H9 (cell line): Measurements from ENCODE around the gene FBLN1. TPM values are rescaled to one million over a fixed set of nuclear protein-coding genes. Genes with fewer than 3 reads are reported as not detected.

Source experiments
- DNase-seq: peaks from one replicate; pipeline ENCODE4 v3.0.0-alpha.2; 2017
- H2AFZ ChIP-seq: one replicate; pipeline ENCODE4 v1.6.1; 2013; ENCODE audit warnings: mild to moderate bottlenecking, low read length, control low read depth, moderate library complexity
- H2AK5ac ChIP-seq: 2 replicates; pipeline ENCODE4 v1.6.1; 2013; ENCODE audit warnings: low read length, control low read depth, mixed read lengths; ENCODE audit not compliant: insufficient read length
- H2BK120ac ChIP-seq: one replicate; pipeline ENCODE4 v1.6.1; 2013; ENCODE audit warnings: low read depth, mild to moderate bottlenecking, low read length, control low read depth, inconsistent platforms; ENCODE audit not compliant: poor library complexity, severe bottlenecking
- H2BK12ac ChIP-seq: 2 replicates; pipeline ENCODE4 v1.6.1; 2013; ENCODE audit warnings: low read length, control low read depth, mixed read lengths, low read depth; ENCODE audit not compliant: insufficient read length
- H2BK15ac ChIP-seq: 2 replicates; pipeline ENCODE4 v1.6.1; 2013; ENCODE audit warnings: low read depth, low read length, control low read depth
- H2BK20ac ChIP-seq: one replicate; pipeline ENCODE4 v1.6.1; 2013; ENCODE audit warnings: low read depth, mild to moderate bottlenecking, low read length, control low read depth, inconsistent platforms; ENCODE audit not compliant: poor library complexity, severe bottlenecking
- H2BK5ac ChIP-seq: 2 replicates; pipeline ENCODE4 v1.6.1; 2013; ENCODE audit warnings: low read length, control low read depth, mixed read lengths; ENCODE audit not compliant: insufficient read length
- H3K14ac ChIP-seq: 2 replicates; pipeline ENCODE4 v1.6.1; 2013; ENCODE audit warnings: low read length, control low read depth; ENCODE audit not compliant: insufficient read depth
- H3K18ac ChIP-seq: 2 replicates; pipeline ENCODE4 v1.6.1; 2013; ENCODE audit warnings: low read depth, mild to moderate bottlenecking, mixed read lengths, low read length, control low read depth; ENCODE audit not compliant: insufficient read length
- H3K23ac ChIP-seq: 2 replicates; pipeline ENCODE4 v1.6.1; 2013; ENCODE audit warnings: low read length, control low read depth, mixed read lengths, low read depth; ENCODE audit not compliant: insufficient read length
- H3K23me2 ChIP-seq: 2 replicates; pipeline ENCODE4 v1.6.1; 2013; ENCODE audit warnings: low read depth, mild to moderate bottlenecking, mixed read lengths, low read length, control low read depth; ENCODE audit not compliant: insufficient read length, poor library complexity, severe bottlenecking
- H3K27ac ChIP-seq: 2 replicates; pipeline ENCODE4 v1.5.1; 2013; ENCODE audit warnings: low read length, control low read depth, mixed read lengths, low read depth; ENCODE audit not compliant: insufficient read length
- H3K27me3 ChIP-seq: 2 replicates; pipeline ENCODE4 v1.6.1; 2013; ENCODE audit warnings: low read length, control low read depth, inconsistent platforms; ENCODE audit not compliant: insufficient read depth
- H3K4ac ChIP-seq: 2 replicates; pipeline ENCODE4 v1.6.1; 2013; ENCODE audit warnings: low read depth, mild to moderate bottlenecking, control low read depth, inconsistent platforms, low read length, moderate library complexity
- H3K4me1 ChIP-seq: 2 replicates; pipeline ENCODE4 v1.6.1; 2013; ENCODE audit warnings: low read length, control low read depth, inconsistent platforms; ENCODE audit not compliant: insufficient read depth
- H3K4me2 ChIP-seq: 2 replicates; pipeline ENCODE4 v1.6.1; 2013; ENCODE audit warnings: low read length, control low read depth, mixed read lengths; ENCODE audit not compliant: insufficient read length, insufficient read depth
- H3K56ac ChIP-seq: 2 replicates; pipeline ENCODE4 v1.6.1; 2013; ENCODE audit warnings: low read depth, mild to moderate bottlenecking, mixed read lengths, low read length, control low read depth; ENCODE audit not compliant: insufficient read length
- H3K79me1 ChIP-seq: 2 replicates; pipeline ENCODE4 v1.6.1; 2013; ENCODE audit warnings: low read depth, mild to moderate bottlenecking, moderate library complexity, low read length, control low read depth, inconsistent platforms; ENCODE audit not compliant: insufficient read depth, poor library complexity, severe bottlenecking
- H3K79me2 ChIP-seq: 2 replicates; pipeline ENCODE4 v1.6.1; 2013; ENCODE audit warnings: low read length, control low read depth, inconsistent platforms; ENCODE audit not compliant: insufficient read depth
- H3K9ac ChIP-seq: 2 replicates; pipeline ENCODE4 v1.6.1; 2013; ENCODE audit warnings: low read length, control low read depth, mixed read lengths; ENCODE audit not compliant: insufficient read length; ENCODE audit errors: extremely low read depth
- H3K9me3 ChIP-seq: one replicate; pipeline ENCODE4 v1.6.1; 2013; ENCODE audit warnings: low read depth, low read length, inconsistent platforms; ENCODE audit not compliant: control insufficient read depth
- H3T11ph ChIP-seq: one replicate; pipeline ENCODE4 v1.6.1; 2013; ENCODE audit warnings: mild to moderate bottlenecking, low read length, control low read depth, inconsistent platforms
- H4K20me1 ChIP-seq: one replicate; pipeline ENCODE4 v1.6.1; 2013; ENCODE audit not compliant: control insufficient read depth, insufficient read length, insufficient read depth
- H4K5ac ChIP-seq: 2 replicates; pipeline ENCODE4 v1.6.1; 2013; ENCODE audit warnings: low read depth, mild to moderate bottlenecking, mixed read lengths, low read length, control low read depth; ENCODE audit not compliant: insufficient read length
- H4K8ac ChIP-seq: replicated peaks from 2 replicates; pipeline ENCODE4 v1.6.1; 2013; ENCODE audit warnings: low read length, control low read depth, mixed read lengths, low read depth; ENCODE audit not compliant: insufficient read length
- H4K91ac ChIP-seq: 2 replicates; pipeline ENCODE4 v1.6.1; 2013; ENCODE audit warnings: low read depth, mild to moderate bottlenecking, moderate library complexity, mixed read lengths, low read length, control low read depth; ENCODE audit not compliant: insufficient read length
- H3K27ac Mint-ChIP-seq, 3 experiments: 2 replicates in 2 of 3; 3 replicates in 1 of 3; pipeline ENCODE4 v1.8.0; 2020 to 2021; ENCODE audit warnings: mixed read lengths in 3 of 3, mild to moderate bottlenecking in 1 of 3, moderate library complexity in 1 of 3
- H3K27me3 Mint-ChIP-seq: 2 replicates; pipeline ENCODE4 v1.8.0; 2021; ENCODE audit warnings: low read depth, mild to moderate bottlenecking, moderate library complexity, mixed read lengths
- H3K36me3 Mint-ChIP-seq, 3 experiments: 2 replicates in 2 of 3; 3 replicates in 1 of 3; pipeline ENCODE4 v1.8.0; 2020 to 2021; ENCODE audit warnings: low read depth in 3 of 3, mixed read lengths in 3 of 3; ENCODE audit not compliant: insufficient read depth in 1 of 3
- H3K4me1 Mint-ChIP-seq, 2 experiments: 2 replicates each; pipeline ENCODE4 v1.8.0; 2020; ENCODE audit warnings: mixed read lengths in 2 of 2
- H3K4me3 Mint-ChIP-seq, 2 experiments: 2 replicates in 1 of 2; 3 replicates in 1 of 2; pipeline ENCODE4 v1.8.0; 2020 to 2021; ENCODE audit warnings: mild to moderate bottlenecking in 2 of 2, mixed read lengths in 2 of 2, moderate library complexity in 1 of 2
- H3K9me3 Mint-ChIP-seq, 2 experiments: 2 replicates in 1 of 2; 3 replicates in 1 of 2; pipeline ENCODE4 v1.8.0; 2020; ENCODE audit warnings: mild to moderate bottlenecking in 2 of 2, mixed read lengths in 2 of 2, moderate library complexity in 1 of 2
- WGBS: extraction: QIAGEN DNeasy Blood & Tissue Kit; methylation state at CpG from one replicate; pipeline ENCODE4 v1.1.7; 2013; ENCODE audit warnings: missing lambda C conversion rate, low lambda C conversion rate, mixed read lengths; ENCODE audit not compliant: insufficient read length; ENCODE audit errors: extremely low coverage; 5-methylcytosine and 5-hydroxymethylcytosine counted together
- total RNA-seq: library from RNA; stranded (reverse); gene quantifications from 2 replicates; pipeline ENCODE4 v1.2.1, GENCODE V29; 2021
- TF ChIP-seq, protein P1 (sequence below): fragments of 200-600 bp; sonication (generic); conservative IDR thresholded peaks from 3 replicates; pipeline ENCODE4 v1.8.0; 2021; ENCODE audit warnings: antibody characterized with exemption, mild to moderate bottlenecking

The FBLN1 gene
- total RNA-seq, 1 experiment from 2014 or later, result 140 TPM

DNA sequence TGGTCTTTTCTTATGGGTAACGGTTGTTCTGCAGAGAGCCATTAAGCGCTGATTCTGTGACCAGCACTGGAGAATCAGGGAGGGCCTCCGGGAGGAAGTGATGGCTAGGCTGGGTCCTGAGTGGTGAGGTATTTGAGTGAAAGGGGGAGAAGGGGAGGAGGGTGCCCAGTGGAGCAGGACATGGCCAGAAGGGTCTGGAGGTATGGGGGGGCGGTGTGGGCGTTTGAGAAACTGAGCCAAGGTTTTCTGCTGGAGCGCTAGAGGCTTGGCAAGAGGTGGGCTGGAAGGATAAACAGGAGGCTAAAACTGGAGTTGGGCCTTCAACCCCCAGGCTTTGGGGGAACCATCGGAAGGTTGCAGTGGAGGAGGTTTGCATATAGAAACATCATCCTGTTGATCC is 72.5 kb downstream of the FBLN1 start:
- H3K23ac ChIP-seq, result no peak overlapping the region
- H3K18ac ChIP-seq, result no peak overlapping the region
- no peak overlapping the region for H2AFZ ChIP-seq
- H2BK15ac ChIP-seq, result no peak overlapping the region
- no peak overlapping the region for H3K27ac ChIP-seq
- WGBS, result no CpG with 5 or more reads among the region's 7 CpGs
- no peak overlapping the region for H4K8ac ChIP-seq
- peaks cover 3 to 12% (median 7%) of the 10 kb centered on the region in 3 experiments; a peak in 6 of 7 replicates for H3K36me3 Mint-ChIP-seq
- H3K27ac Mint-ChIP-seq, result no peak overlapping the region
- no peak overlapping the region for H4K5ac ChIP-seq
- H2BK20ac ChIP-seq, result no peak overlapping the region
- no peaks in the 10 kb centered on the region; the same call in 1 of the 2 replicates for H3K27me3 Mint-ChIP-seq
- H2AK5ac ChIP-seq, result no peak overlapping the region
- TF ChIP-seq, protein P1, sequence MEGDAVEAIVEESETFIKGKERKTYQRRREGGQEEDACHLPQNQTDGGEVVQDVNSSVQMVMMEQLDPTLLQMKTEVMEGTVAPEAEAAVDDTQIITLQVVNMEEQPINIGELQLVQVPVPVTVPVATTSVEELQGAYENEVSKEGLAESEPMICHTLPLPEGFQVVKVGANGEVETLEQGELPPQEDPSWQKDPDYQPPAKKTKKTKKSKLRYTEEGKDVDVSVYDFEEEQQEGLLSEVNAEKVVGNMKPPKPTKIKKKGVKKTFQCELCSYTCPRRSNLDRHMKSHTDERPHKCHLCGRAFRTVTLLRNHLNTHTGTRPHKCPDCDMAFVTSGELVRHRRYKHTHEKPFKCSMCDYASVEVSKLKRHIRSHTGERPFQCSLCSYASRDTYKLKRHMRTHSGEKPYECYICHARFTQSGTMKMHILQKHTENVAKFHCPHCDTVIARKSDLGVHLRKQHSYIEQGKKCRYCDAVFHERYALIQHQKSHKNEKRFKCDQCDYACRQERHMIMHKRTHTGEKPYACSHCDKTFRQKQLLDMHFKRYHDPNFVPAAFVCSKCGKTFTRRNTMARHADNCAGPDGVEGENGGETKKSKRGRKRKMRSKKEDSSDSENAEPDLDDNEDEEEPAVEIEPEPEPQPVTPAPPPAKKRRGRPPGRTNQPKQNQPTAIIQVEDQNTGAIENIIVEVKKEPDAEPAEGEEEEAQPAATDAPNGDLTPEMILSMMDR, result no peak
- no peak for DNase-seq
- no peaks in the 10 kb centered on the region for H3K23me2 ChIP-seq
- no peaks in the 10 kb centered on the region for H3K79me1 ChIP-seq
- H2BK5ac ChIP-seq, result no peak overlapping the region
- H4K91ac ChIP-seq, result no peak overlapping the region
- H3K79me2 ChIP-seq, result no peaks in the 10 kb centered on the region
- H3K4me1 Mint-ChIP-seq, result no peaks in the 10 kb centered on the region
- H3K4me3 Mint-ChIP-seq, result no peak overlapping the region
- H3K9ac ChIP-seq, result no peak overlapping the region
- no peak overlapping the region for H2BK120ac ChIP-seq
- peaks cover 13 to 14% of the 10 kb centered on the region in 2 experiments for H3K9me3 Mint-ChIP-seq
- H3K56ac ChIP-seq, result no peak overlapping the region
- no peak overlapping the region for H3K14ac ChIP-seq
- H3K4me2 ChIP-seq, result no peak overlapping the region
- H4K20me1 ChIP-seq, result no peaks in the 10 kb centered on the region
- H3K4me1 ChIP-seq, result no peaks in the 10 kb centered on the region
- H3K27me3 ChIP-seq, result no peaks in the 10 kb centered on the region
- no peak overlapping the region for H3K4ac ChIP-seq
- no peaks in the 10 kb centered on the region for H3K9me3 ChIP-seq
- no peak overlapping the region for H3T11ph ChIP-seq
- no peak overlapping the region for H2BK12ac ChIP-seq
